ENCODE measurements around the gene RBM25. TPM values are rescaled to one million over a fixed set of nuclear protein-coding genes. Genes with fewer than 3 reads are reported as not detected.

Gene RBM25
- total and polyA plus RNA-seq, 12 donors: 14.7 to 95.4 (median 48.7) TPM

DNA sequence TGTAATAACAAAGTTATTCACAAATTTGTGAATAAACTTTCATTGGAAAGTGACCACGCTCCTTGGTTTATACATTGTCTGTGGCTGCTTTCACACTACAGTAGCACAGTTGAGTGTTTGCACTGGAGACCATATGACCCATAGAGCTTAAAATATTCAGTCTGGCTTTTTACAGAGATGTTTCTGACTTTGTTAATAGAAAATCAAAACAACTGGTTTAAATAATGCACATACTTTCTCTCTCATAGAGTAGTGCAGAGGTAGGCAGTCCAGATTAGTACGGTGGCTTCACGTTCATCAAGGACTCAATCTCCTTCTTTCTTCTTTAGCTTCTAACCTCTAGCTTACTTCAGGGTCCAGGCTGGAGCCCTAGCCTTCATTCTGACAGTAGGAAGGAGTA lies 114.2 kb downstream of the RBM25 start:
- Histone ChIP-seq H3K27me3 (no peaks in the 10 kb centered on the region), H3K36me3 (replicated peaks in 1 of 2) (peaks cover 0 to 59% of the 10 kb centered on the region in 2 donors), H3K4me3 (no peak overlapping the region), H3K9me3 (replicated peaks in 1 of 3) (no peaks in the 10 kb centered on the region), H3K4me1 (replicated peaks in 1 of 2) (peaks cover 0 to 4% of the 10 kb centered on the region in 2 donors), H3K27ac (no peak overlapping the region)
- DNase-seq: no peak
- intact Hi-C loops (cut with DNase I): loop anchor here in 1 of 2 donors (10.0 kb wide), 1 partner anchor 302 kb away; no protein-coding TSS in a partner anchor
- WGBS, 4 donors: 78 to 88% (median 88%) methylated on average over 3 of the region's 3 CpGs
- TF ChIP-seq, protein P1, sequence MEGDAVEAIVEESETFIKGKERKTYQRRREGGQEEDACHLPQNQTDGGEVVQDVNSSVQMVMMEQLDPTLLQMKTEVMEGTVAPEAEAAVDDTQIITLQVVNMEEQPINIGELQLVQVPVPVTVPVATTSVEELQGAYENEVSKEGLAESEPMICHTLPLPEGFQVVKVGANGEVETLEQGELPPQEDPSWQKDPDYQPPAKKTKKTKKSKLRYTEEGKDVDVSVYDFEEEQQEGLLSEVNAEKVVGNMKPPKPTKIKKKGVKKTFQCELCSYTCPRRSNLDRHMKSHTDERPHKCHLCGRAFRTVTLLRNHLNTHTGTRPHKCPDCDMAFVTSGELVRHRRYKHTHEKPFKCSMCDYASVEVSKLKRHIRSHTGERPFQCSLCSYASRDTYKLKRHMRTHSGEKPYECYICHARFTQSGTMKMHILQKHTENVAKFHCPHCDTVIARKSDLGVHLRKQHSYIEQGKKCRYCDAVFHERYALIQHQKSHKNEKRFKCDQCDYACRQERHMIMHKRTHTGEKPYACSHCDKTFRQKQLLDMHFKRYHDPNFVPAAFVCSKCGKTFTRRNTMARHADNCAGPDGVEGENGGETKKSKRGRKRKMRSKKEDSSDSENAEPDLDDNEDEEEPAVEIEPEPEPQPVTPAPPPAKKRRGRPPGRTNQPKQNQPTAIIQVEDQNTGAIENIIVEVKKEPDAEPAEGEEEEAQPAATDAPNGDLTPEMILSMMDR (IDR thresholded peaks at IDR 0.05): no peak
- TF ChIP-seq POLR2A (IDR thresholded peaks at IDR 0.05): no peak

GRCh38 chr14:73173092-73173735 lies 114.9 kb downstream of the RBM25 start:
- Histone ChIP-seq H3K36me3 (replicated peaks in 1 of 2) (peaks cover 0 to 59% of the 10 kb centered on the region in 2 donors), H3K4me1 (replicated peaks in 1 of 2) (peaks cover 0 to 4% of the 10 kb centered on the region in 2 donors), H3K9me3 (replicated peaks in 1 of 3) (no peaks in the 10 kb centered on the region), H3K4me3 (no peak overlapping the region), H3K27ac (no peak overlapping the region), H3K27me3 (no peaks in the 10 kb centered on the region)
- intact Hi-C loops (cut with DNase I): loop anchor here in 1 of 2 donors (10.0 kb wide), 1 partner anchor 302 kb away; no protein-coding TSS in a partner anchor
- WGBS, 4 donors: 43 to 63% (median 46%) methylated on average over 3 of the region's 3 CpGs
- TF ChIP-seq, protein P1 (IDR thresholded peaks at IDR 0.05): peak; percentile 41 to 66 (median 58)
- no peak for TF ChIP-seq POLR2A (IDR thresholded peaks at IDR 0.05)
- peak in 1 of 7 donors; percentile 14 for DNase-seq

Small RNAs within 50 kb of the gene (small RNA-seq; reads per million reads assigned to genes)
- 0 reads per million in 2 donors for gene RN7SL586P

Other genes with a start within 250 kb of the RBM25 start
- gene DPF3, start 164.4 kb upstream of the RBM25 start, total RNA-seq: 1 to 10 TPM in 8 of 9 donors, under 1 TPM in 1; 0.97 to 6.0 (median 2.9) TPM
- gene DPF3, start 164.4 kb upstream of the RBM25 start, polyA plus RNA-seq: 1 to 10 TPM in 2 of 3 donors, under 1 TPM in 1; 0.91 to 4.6 (median 2.8) TPM
- 10 to 100 TPM; 12.4 to 19.3 (median 15.8) TPM for gene DCAF4, start 132.1 kb upstream of the RBM25 start, total RNA-seq
- gene DCAF4, start 132.1 kb upstream of the RBM25 start, polyA plus RNA-seq: 10 to 100 TPM in 2 of 3 donors, 1 to 10 TPM in 1; 7.6 to 16.1 (median 10.3) TPM
- gene ZFYVE1, start 31.4 kb upstream of the RBM25 start, total RNA-seq: 10 to 100 TPM; 18.8 to 41.3 (median 30.9) TPM
- gene ZFYVE1, start 31.4 kb upstream of the RBM25 start, polyA plus RNA-seq: 10 to 100 TPM in 1 of 3 donors, 1 to 10 TPM in 2; 8.2 to 21.6 (median 9.4) TPM
- gene PSEN1, start 78.0 kb downstream of the RBM25 start, total RNA-seq: 10 to 100 TPM; 43.2 to 83.8 (median 53.0) TPM
- gene PSEN1, start 78.0 kb downstream of the RBM25 start, polyA plus RNA-seq: 10 to 100 TPM; 15.7 to 55.5 (median 25.4) TPM
- gene PAPLN, start 179.0 kb downstream of the RBM25 start, total RNA-seq: 10 to 100 TPM in 6 of 9 donors, 1 to 10 TPM in 3; 4.7 to 33.6 (median 13.2) TPM
- gene PAPLN, start 179.0 kb downstream of the RBM25 start, polyA plus RNA-seq: 10 to 100 TPM in 2 of 3 donors, 1 to 10 TPM in 1; 4.2 to 22.9 (median 11.8) TPM

Measured in adrenal gland (tissue), 12 donors.